ENCODE measurements around the gene PLK3. TPM values are rescaled to one million over a fixed set of nuclear protein-coding genes. Genes with fewer than 3 reads are reported as not detected.

The PLK3 gene
- total RNA-seq, 1 experiment from 2014 or later: 12.7 TPM

DNA sequence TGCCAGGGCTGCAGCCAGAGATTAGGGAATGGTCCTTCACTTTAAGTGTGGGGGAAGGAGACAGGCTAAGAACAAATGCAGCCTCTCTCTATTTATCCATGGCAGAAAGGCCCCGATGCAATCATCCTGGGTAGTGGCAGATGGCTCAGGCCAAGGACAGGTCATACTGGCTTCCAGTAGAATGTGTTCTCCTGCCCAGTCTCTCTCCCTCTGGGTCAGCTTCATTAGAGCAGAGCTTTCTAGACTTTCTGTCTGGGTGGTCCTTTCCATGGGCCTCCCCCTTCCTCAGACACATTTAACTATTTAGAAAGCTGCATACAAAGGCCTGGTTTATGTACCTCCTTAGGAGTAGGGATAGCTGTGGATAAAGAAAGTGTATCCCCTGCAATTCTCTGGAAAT, 47.7 kb downstream of the PLK3 start:
- no peak overlapping the region for H3K4me3 ChIP-seq
- no peaks in the 10 kb centered on the region for H3F3A ChIP-seq (ENCODE audit: insufficient read depth, low read depth)
- intact Hi-C loops (cut with micrococcal nuclease; ENCODE audit: unreplicated experiment): no loop called here
- no peaks in the 10 kb centered on the region for H3K36me3 ChIP-seq (ENCODE audit: low read depth)
- no peak overlapping the region for H3K4me2 ChIP-seq
- ChIA-PET CTCF (no interaction called here), POLR2A (ENCODE audit: unreplicated experiment) (no interaction called here)
- DNase-seq: no peak
- H2AFZ ChIP-seq: no peak overlapping the region
- H3K27me3 ChIP-seq (ENCODE audit: insufficient read depth, low read depth): no peaks in the 10 kb centered on the region
- no peaks in the 10 kb centered on the region for H3K4me1 ChIP-seq (replicated peaks; ENCODE audit: insufficient read depth)
- TF ChIP-seq EZH2 (IDR thresholded peaks at IDR 0.05; ENCODE audit: low read depth): no peak
- no peak for TF ChIP-seq CTCF (conservative IDR thresholded peaks at IDR 0.05)
- H3K9me3 ChIP-seq (ENCODE audit: insufficient read depth, low read depth): no peaks in the 10 kb centered on the region
- BruUV-seq (replicated peaks): no TSS peak
- H3K27ac ChIP-seq: no peak overlapping the region
- no peaks in the 10 kb centered on the region for H3K79me2 ChIP-seq (ENCODE audit: low read depth)
- no peaks in the 10 kb centered on the region for H3K9me2 ChIP-seq (ENCODE audit: insufficient read depth)
- no peaks in the 10 kb centered on the region for H4K20me1 ChIP-seq (ENCODE audit: insufficient read depth)

DNA sequence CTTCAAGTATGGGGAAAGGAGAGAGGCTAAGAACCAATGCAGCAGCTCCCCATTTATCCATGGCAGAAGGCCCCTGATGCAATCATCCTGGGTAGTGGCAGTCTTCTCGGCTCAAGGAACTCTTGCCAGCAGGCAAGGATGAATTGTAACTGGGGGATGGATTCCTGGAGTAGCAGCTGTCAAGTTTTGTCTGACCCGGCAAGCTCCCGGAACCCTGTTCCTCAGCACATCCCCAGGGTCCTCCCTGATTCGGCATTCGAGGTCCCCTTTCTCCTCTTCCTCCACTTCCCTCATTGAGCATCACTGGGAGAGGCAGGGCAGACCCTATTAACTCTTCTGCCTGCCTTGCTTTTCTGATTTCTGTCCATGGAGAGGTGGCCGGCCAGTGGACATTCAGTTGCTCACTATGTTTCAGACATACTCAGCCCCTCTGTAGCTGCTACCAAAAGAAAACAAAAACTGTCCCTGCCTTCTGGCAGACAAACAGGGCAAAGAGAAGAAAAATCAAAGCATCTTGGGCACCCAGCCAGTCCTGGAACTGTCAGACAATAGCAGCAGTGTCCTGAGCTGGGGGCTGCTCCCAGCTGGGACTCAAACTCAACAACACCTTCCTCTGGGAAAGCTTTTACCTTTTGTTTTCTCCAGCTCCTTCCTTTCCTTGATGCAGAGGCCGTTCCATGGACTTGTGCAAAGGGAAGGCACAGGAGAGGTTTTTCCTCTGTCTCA, 48.4 kb downstream of the PLK3 start:
- TF ChIP-seq CTCF (conservative IDR thresholded peaks at IDR 0.05) (no peak), EZH2 (IDR thresholded peaks at IDR 0.05; ENCODE audit: low read depth) (no peak)
- Histone ChIP-seq H3F3A (ENCODE audit: insufficient read depth, low read depth) (no peaks in the 10 kb centered on the region), H3K27me3 (ENCODE audit: insufficient read depth, low read depth) (no peaks in the 10 kb centered on the region), H3K27ac (no peak overlapping the region), H4K20me1 (ENCODE audit: insufficient read depth) (no peaks in the 10 kb centered on the region), H3K9me2 (ENCODE audit: insufficient read depth) (no peaks in the 10 kb centered on the region), H3K36me3 (ENCODE audit: low read depth) (no peaks in the 10 kb centered on the region), H3K9me3 (ENCODE audit: insufficient read depth, low read depth) (no peaks in the 10 kb centered on the region), H3K4me3 (no peak overlapping the region), H3K4me2 (no peak overlapping the region), H3K4me1 (replicated peaks; ENCODE audit: insufficient read depth) (no peaks in the 10 kb centered on the region), H2AFZ (no peak overlapping the region), H3K79me2 (ENCODE audit: low read depth) (no peaks in the 10 kb centered on the region)
- ChIA-PET POLR2A (ENCODE audit: unreplicated experiment) (no interaction called here), CTCF (no interaction called here)
- intact Hi-C loops (cut with micrococcal nuclease; ENCODE audit: unreplicated experiment): no loop called here
- DNase-seq: no peak
- no TSS peak for BruUV-seq (replicated peaks)

DNA sequence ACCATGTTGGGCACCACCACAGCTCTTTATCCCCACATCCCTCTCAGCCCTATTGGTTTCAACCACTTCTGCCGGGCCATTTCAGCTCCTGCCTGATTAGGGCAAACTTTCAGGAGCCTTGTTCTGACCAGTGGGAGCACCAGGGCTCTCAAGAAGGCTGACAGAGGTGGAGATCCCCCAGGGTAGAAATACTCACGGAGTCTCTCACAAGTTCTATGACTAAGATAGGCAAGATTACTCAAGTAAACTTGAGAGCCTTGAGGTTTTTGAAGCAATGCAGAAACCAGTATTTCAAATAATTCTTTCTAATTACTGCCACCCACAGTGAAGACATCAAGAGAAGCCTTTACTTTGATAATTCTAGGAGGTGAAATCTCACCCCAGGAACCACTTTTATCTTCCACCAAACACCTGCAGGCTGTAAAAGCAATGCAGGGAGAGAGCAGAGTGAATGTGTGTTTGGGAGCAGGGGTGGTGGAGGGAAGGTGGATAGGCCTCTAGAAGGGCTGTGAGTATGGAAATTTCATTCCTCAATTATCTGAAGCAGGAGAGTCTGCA, 49.5 kb downstream of the PLK3 start:
- ChIA-PET CTCF (no interaction called here), POLR2A (ENCODE audit: unreplicated experiment) (no interaction called here)
- no TSS peak for BruUV-seq (replicated peaks)

More for the DNA sequence above, 49.5 kb downstream of the PLK3 start:
- Histone ChIP-seq H3F3A (ENCODE audit: insufficient read depth, low read depth) (no peaks in the 10 kb centered on the region), H4K20me1 (ENCODE audit: insufficient read depth) (no peaks in the 10 kb centered on the region), H3K4me3 (no peak overlapping the region), H3K36me3 (ENCODE audit: low read depth) (no peaks in the 10 kb centered on the region), H3K27me3 (ENCODE audit: insufficient read depth, low read depth) (no peaks in the 10 kb centered on the region), H3K9me2 (ENCODE audit: insufficient read depth) (no peaks in the 10 kb centered on the region), H3K79me2 (ENCODE audit: low read depth) (no peaks in the 10 kb centered on the region), H3K4me2 (no peak overlapping the region), H3K27ac (no peak overlapping the region), H2AFZ (no peak overlapping the region), H3K9me3 (ENCODE audit: insufficient read depth, low read depth) (no peaks in the 10 kb centered on the region), H3K4me1 (replicated peaks; ENCODE audit: insufficient read depth) (no peaks in the 10 kb centered on the region)
- TF ChIP-seq CTCF (conservative IDR thresholded peaks at IDR 0.05) (no peak), EZH2 (IDR thresholded peaks at IDR 0.05; ENCODE audit: low read depth) (no peak)
- intact Hi-C loops (cut with micrococcal nuclease; ENCODE audit: unreplicated experiment): no loop called here
- DNase-seq: no peak

Measured in PC-9 (cell line).